Endothelial cell of umbilical vein (primary cell): ENCODE data around the gene ATXN1. TPM values are rescaled to one million over a fixed set of nuclear protein-coding genes. Genes with fewer than 3 reads are reported as not detected.

Source experiments
- BruUV-seq: library from RNA; stranded (reverse); fragments of 400-500 nt; replicated peaks from 2 replicates; lab custom pipeline; 2021; lab: Mats Ljungman, UMichigan
- CTCF ChIA-PET: fragments of 300-600, 350-600 bp; sonication (Branson Sonifier 250); formaldehyde crosslinking; loops from one replicate; lab custom pipeline; 2021; ENCODE audit warnings: antibody characterized with exemption, inconsistent platforms; lab: Charles Lee
- POLR2A ChIA-PET: fragments of 300-600, 350-600 bp; sonication (Branson Sonifier 250); formaldehyde crosslinking; loops from one replicate; lab custom pipeline; 2021; ENCODE audit warnings: antibody characterized with exemption, inconsistent platforms; lab: Charles Lee
- DNase-seq: peaks from one replicate; pipeline ENCODE4 v3.0.0-alpha.2; 2011; ENCODE audit warnings: low read depth, low spot score
- FAIRE-seq: peaks from 2 replicates; lab custom pipeline; 2011; peaks lifted over from hg19 to GRCh38; lab: Jason Lieb, UNC
- H2AFZ ChIP-seq: 2 replicates; pipeline ENCODE4 v1.6.0; 2012; ENCODE audit warnings: low read depth, low read length, control low read depth, inconsistent platforms
- H3K27ac ChIP-seq: 2 replicates; pipeline ENCODE4 v1.5.1; 2011; ENCODE audit warnings: low read depth, mild to moderate bottlenecking, control low read depth, low read length, moderate library complexity; ENCODE audit not compliant: insufficient read depth
- H3K27me3 ChIP-seq, 2 experiments: 2 replicates each; pipeline versions ENCODE4 v1.6.0 to v1.6.1; 2011; ENCODE audit warnings: low read length in 2 of 2, mixed read lengths in 1 of 2; ENCODE audit not compliant: control insufficient read depth in 2 of 2, insufficient read depth in 2 of 2
- H3K36me3 ChIP-seq, 2 experiments: 2 replicates in 1 of 2; 3 replicates in 1 of 2; pipeline ENCODE4 v1.5.1; 2011; ENCODE audit warnings: low read length in 2 of 2, mild to moderate bottlenecking in 1 of 2, moderate library complexity in 1 of 2; ENCODE audit not compliant: control insufficient read depth in 2 of 2, insufficient read depth in 2 of 2; ENCODE audit errors: extremely low read depth in 1 of 2
- H3K4me1 ChIP-seq: 3 replicates; pipeline ENCODE4 v1.5.1; 2011; ENCODE audit warnings: mild to moderate bottlenecking, low read length; ENCODE audit not compliant: control insufficient read depth, insufficient read depth; ENCODE audit errors: extremely low read depth
- H3K4me2 ChIP-seq: 2 replicates; pipeline ENCODE4 v1.6.1; 2011; ENCODE audit warnings: low read length, control low read depth, mixed read lengths; ENCODE audit not compliant: insufficient read depth
- H3K4me3 ChIP-seq, 3 experiments: fragments of 200-600 bp in 1 of 3; sonication (generic), shearing (Covaris generic) in 1 of 3; replicated peaks in 1 of 3; 2 replicates each; pipeline ENCODE4 v1.5.1; 2011 to 2016; ENCODE audit warnings: control low read depth in 3 of 3, low read length in 3 of 3, mild to moderate bottlenecking in 2 of 3, inconsistent platforms in 1 of 3, low read depth in 1 of 3, moderate library complexity in 1 of 3; ENCODE audit not compliant: insufficient read depth in 1 of 3
- H3K79me2 ChIP-seq: 2 replicates; pipeline ENCODE4 v1.6.0; 2012; ENCODE audit warnings: low read length, inconsistent platforms; ENCODE audit not compliant: control insufficient read depth, insufficient read depth
- H3K9ac ChIP-seq: replicated peaks from 2 replicates; pipeline ENCODE3; 2011; ENCODE audit warnings: low read length, control low read depth; ENCODE audit not compliant: insufficient read depth; ENCODE audit errors: extremely low read depth
- H3K9me1 ChIP-seq: replicated peaks from 3 replicates; pipeline ENCODE4 v1.6.0; 2011; ENCODE audit warnings: mild to moderate bottlenecking, low read length; ENCODE audit not compliant: control insufficient read depth, insufficient read depth; ENCODE audit errors: extremely low read depth
- H3K9me3 ChIP-seq: replicated peaks from 2 replicates; pipeline ENCODE4 v1.5.1; 2012; ENCODE audit warnings: low read length, inconsistent platforms; ENCODE audit not compliant: control insufficient read depth, insufficient read depth
- H4K20me1 ChIP-seq: replicated peaks from 2 replicates; pipeline ENCODE3; 2011; ENCODE audit warnings: mild to moderate bottlenecking, low read length; ENCODE audit not compliant: control insufficient read depth, insufficient read depth; ENCODE audit errors: extremely low read depth
- EZH2 ChIP-seq: IDR thresholded peaks from 2 replicates; pipeline ENCODE4 v1.6.1; 2012; ENCODE audit warnings: borderline replicate concordance, low read depth, mild to moderate bottlenecking, moderate library complexity, low read length, inconsistent platforms; ENCODE audit not compliant: severe bottlenecking
- FOS ChIP-seq: IDR thresholded peaks from 2 replicates; pipeline ENCODE4 v1.6.1; 2011; ENCODE audit warnings: mild to moderate bottlenecking, low read length, moderate library complexity, borderline replicate concordance; ENCODE audit not compliant: insufficient read depth
- GATA2 ChIP-seq: IDR thresholded peaks from 2 replicates; pipeline ENCODE4 v1.7.0; 2011; ENCODE audit warnings: low read depth, mild to moderate bottlenecking, moderate library complexity, mixed read lengths, low read length; ENCODE audit not compliant: insufficient read length, insufficient read depth
- JUN ChIP-seq: IDR thresholded peaks from 2 replicates; pipeline ENCODE4 v1.6.1; 2011; ENCODE audit warnings: borderline replicate concordance, low read depth; ENCODE audit not compliant: insufficient read length, insufficient read depth
- MYC ChIP-seq: IDR thresholded peaks from one replicate; pipeline ENCODE4 v1.6.1; 2011; ENCODE audit warnings: mild to moderate bottlenecking, low read depth, low read length
- POLR2A ChIP-seq: IDR thresholded peaks from 2 replicates; pipeline ENCODE4 v1.6.1; 2012; ENCODE audit warnings: low read depth, mild to moderate bottlenecking, control low read depth, low read length
- POLR2AphosphoS5 ChIP-seq: IDR thresholded peaks from 2 replicates; pipeline ENCODE4 v1.6.1; 2012; ENCODE audit warnings: low read depth, mild to moderate bottlenecking, control low read depth, low read length, moderate library complexity; ENCODE audit not compliant: insufficient read depth
- dilution Hi-C: fragments of 300-500 bp; cut with MboI; formaldehyde crosslinking; loops from one replicate; pipeline ENCODE4 v1.15.0; 2019; ENCODE audit warnings: low sequenced_read_pairs; ENCODE audit not compliant: extremely low pct_ligation_motif_present
- intact Hi-C: fragments of 100-400 bp; cut with micrococcal nuclease; formaldehyde crosslinking; loops from one replicate; pipeline ENCODE4 v1.10.0; 2022
- polyA plus RNA-seq, 4 experiments: library from polyadenylated mRNA; depleted of rRNA in 3 of 4; stranded (reverse) in 3 of 4; unstranded in 1 of 4; fragments of >200 nt; gene quantifications; 2 replicates each; pipeline versions ENCODE4 v1.2.1 to v1.2.3, GENCODE V29; 2011 to 2012; ENCODE audit warnings: missing spikeins in 1 of 4
- total RNA-seq: library from RNA; stranded (reverse); gene quantifications from 2 replicates; pipeline ENCODE4 v1.2.3, GENCODE V29; 2021
- TF ChIP-seq, protein P1 (sequence below): IDR thresholded peaks from 2 replicates; pipeline ENCODE4 v1.6.1; 2011; ENCODE audit not compliant: insufficient read depth, insufficient read length
- TF ChIP-seq, protein P2 (sequence below), 2 donors: IDR thresholded peaks; 1 replicate in 1 of 2; 2 replicates in 1 of 2; pipeline ENCODE4 v1.5.1; 2011; ENCODE audit warnings: low read length in 2 of 2, mild to moderate bottlenecking in 2 of 2, moderate library complexity in 2 of 2, control low read depth in 1 of 2, inconsistent platforms in 1 of 2, low read depth in 1 of 2; ENCODE audit not compliant: insufficient read depth in 1 of 2; ENCODE audit errors: extremely low read depth in 1 of 2

Gene ATXN1
- total and polyA plus RNA-seq, 2 donors (not counting 3 experiments of a cell fraction or from before 2014, with no cell fraction given) = 16.4 to 33.0 TPM

DNA sequence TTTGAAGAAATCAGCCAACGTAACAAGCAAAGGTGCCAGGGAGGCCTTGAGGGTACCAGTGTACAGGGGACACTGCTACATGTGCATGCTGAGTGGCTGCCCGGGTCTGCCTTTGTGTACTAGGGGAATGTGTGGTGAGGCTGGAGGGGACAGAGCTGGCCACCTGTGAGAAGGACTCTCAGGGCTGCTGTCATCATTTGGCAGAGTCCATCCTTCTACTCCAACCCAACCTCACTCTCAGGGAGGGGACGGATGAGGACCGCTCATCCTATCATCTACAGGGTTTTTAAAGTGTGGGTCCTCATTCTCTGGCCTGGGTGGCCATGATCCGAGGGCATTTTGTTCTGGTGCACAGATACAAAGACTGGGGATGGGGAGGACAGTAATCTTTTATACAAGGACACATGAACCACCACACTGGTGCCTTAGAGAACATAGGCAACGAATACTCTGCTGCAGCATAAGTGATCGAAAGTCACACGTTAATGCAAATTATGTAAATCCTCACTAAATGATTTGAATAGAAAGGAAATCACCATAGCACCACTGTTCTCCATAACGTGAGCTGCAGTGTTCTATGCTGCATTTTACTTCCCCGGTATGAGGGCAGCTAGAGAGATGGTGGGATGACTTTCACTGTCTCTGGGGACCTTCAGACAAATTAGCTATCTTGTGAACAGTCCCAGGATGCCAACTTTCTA, 341.5 kb downstream of the ATXN1 start:
- dilution Hi-C loops = no loop called here
- TF ChIP-seq, protein P1, sequence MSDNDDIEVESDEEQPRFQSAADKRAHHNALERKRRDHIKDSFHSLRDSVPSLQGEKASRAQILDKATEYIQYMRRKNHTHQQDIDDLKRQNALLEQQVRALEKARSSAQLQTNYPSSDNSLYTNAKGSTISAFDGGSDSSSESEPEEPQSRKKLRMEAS = no peak
- no peak for TF ChIP-seq MYC
- no peak for TF ChIP-seq FOS
- H3K4me3 ChIP-seq = no peak overlapping the region
- no peak overlapping the region for H2AFZ ChIP-seq
- no peak overlapping the region for H3K9ac ChIP-seq
- H3K36me3 ChIP-seq = no peaks in the 10 kb centered on the region
- H3K9me3 ChIP-seq = no peaks in the 10 kb centered on the region
- FAIRE-seq (no peak), DNase-seq (no peak)
- H3K4me2 ChIP-seq = no peak overlapping the region
- CTCF ChIA-PET = interaction anchor here (1.0 to 1.8 kb wide), 3 partner anchors 16 to 88 kb away, joined by 3 to 7 read pairs (median 5); no protein-coding TSS in a partner anchor
- H3K27ac ChIP-seq = no peak overlapping the region
- POLR2A ChIA-PET = no interaction called here
- no TSS peak for BruUV-seq
- no peaks in the 10 kb centered on the region for H4K20me1 ChIP-seq
- H3K79me2 ChIP-seq = no peaks in the 10 kb centered on the region
- no peaks in the 10 kb centered on the region for H3K9me1 ChIP-seq
- H3K4me1 ChIP-seq = no peaks in the 10 kb centered on the region
- intact Hi-C loops = no loop called here
- H3K27me3 ChIP-seq = no peaks in the 10 kb centered on the region

DNA sequence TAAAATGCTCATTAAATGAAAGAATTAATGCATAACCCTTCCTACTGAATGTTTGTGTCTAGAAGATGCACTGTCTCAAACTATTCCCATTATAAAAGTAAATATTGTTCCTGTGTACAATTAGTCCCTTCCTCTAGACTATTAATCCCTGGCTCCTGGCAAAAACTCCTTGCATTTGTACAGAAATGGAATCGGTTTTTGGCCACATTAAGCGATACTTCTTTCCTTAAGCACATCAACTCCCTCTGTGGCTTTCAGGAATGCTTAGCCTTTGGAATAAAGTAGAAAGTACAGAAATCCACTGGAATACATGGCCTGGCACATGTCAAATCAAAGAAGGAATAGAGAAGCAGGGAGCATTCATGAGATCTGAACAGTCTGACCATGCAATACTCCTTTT, 343.1 kb downstream of the ATXN1 start:
- Histone ChIP-seq H3K9me3 (no peaks in the 10 kb centered on the region), H3K79me2 (no peaks in the 10 kb centered on the region), H3K27me3 (no peaks in the 10 kb centered on the region), H3K4me1 (no peaks in the 10 kb centered on the region), H3K4me2 (no peak overlapping the region), H3K9ac (no peak overlapping the region), H3K4me3 (no peak overlapping the region), H3K27ac (no peak overlapping the region), H3K9me1 (no peaks in the 10 kb centered on the region), H4K20me1 (no peaks in the 10 kb centered on the region), H2AFZ (no peak overlapping the region), H3K36me3 (no peaks in the 10 kb centered on the region)
- DNase-seq (no peak), FAIRE-seq (no peak)
- ChIA-PET POLR2A (no interaction called here), CTCF (no interaction called here)
- dilution Hi-C loops = no loop called here
- TF ChIP-seq FOS (no peak), EZH2 (no peak), MYC (no peak), POLR2AphosphoS5 (no peak), POLR2A (no peak), GATA2 (no peak), JUN (no peak)
- TF ChIP-seq, protein P2, sequence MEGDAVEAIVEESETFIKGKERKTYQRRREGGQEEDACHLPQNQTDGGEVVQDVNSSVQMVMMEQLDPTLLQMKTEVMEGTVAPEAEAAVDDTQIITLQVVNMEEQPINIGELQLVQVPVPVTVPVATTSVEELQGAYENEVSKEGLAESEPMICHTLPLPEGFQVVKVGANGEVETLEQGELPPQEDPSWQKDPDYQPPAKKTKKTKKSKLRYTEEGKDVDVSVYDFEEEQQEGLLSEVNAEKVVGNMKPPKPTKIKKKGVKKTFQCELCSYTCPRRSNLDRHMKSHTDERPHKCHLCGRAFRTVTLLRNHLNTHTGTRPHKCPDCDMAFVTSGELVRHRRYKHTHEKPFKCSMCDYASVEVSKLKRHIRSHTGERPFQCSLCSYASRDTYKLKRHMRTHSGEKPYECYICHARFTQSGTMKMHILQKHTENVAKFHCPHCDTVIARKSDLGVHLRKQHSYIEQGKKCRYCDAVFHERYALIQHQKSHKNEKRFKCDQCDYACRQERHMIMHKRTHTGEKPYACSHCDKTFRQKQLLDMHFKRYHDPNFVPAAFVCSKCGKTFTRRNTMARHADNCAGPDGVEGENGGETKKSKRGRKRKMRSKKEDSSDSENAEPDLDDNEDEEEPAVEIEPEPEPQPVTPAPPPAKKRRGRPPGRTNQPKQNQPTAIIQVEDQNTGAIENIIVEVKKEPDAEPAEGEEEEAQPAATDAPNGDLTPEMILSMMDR (IDR thresholded peaks at IDR 0.05; ENCODE audit: extremely low read depth in 1 of 2, insufficient read depth in 1 of 2, low read depth in 1 of 2, low read length in 2 of 2) = no peak
- TF ChIP-seq, protein P1 = no peak
- BruUV-seq = no TSS peak
- intact Hi-C loops = no loop called here
